H54 (cell line): ENCODE results near the gene CNRIP1.
"Not testable (repeated sequence)": the region's sequence is repeated elsewhere in the genome, so short reads cannot be mapped to it uniquely, and the experiment has no call there.

Experiments used
- DNase-seq: peaks from one replicate; pipeline ENCODE4 v3.0.0; 2011; ENCODE audit warnings: low spot score, mixed read lengths; ENCODE audit not compliant: insufficient read length
- FAIRE-seq: peaks from 3 replicates; lab custom pipeline; 2011; peaks lifted over from hg19 to GRCh38; lab: Jason Lieb, UNC
- POLR2A ChIP-seq: IDR thresholded peaks from 2 replicates; pipeline ENCODE4 v1.6.1; 2011; ENCODE audit warnings: low read depth, mild to moderate bottlenecking, low read length

The CNRIP1 gene

DNA sequence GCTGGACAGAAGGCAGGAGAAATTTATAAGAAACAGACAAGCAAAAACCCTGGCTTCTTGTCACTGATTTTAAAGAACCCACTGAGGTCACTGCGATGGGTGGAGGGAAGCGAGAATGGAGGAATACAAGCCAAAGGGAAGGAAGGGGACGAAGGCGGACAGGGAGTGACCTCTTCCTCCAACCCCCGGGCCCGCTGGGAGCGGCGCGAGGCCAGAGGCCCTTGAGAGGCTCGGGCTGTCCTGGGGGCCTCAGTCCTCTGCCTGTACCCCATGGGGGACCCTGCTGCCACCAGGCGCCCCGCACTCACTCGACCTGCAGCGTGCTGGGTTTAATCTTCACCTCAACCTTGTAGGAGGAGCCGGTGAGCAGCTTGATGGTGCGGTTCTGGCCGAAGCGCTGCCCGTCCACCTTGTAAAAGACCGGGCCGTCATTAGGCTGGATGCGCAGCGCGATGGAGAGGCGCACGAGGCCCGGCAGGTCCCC lies 793 bp downstream of the CNRIP1 start:
- no peak for FAIRE-seq
- TF ChIP-seq POLR2A: no peak
- DNase-seq: no peak

DNA sequence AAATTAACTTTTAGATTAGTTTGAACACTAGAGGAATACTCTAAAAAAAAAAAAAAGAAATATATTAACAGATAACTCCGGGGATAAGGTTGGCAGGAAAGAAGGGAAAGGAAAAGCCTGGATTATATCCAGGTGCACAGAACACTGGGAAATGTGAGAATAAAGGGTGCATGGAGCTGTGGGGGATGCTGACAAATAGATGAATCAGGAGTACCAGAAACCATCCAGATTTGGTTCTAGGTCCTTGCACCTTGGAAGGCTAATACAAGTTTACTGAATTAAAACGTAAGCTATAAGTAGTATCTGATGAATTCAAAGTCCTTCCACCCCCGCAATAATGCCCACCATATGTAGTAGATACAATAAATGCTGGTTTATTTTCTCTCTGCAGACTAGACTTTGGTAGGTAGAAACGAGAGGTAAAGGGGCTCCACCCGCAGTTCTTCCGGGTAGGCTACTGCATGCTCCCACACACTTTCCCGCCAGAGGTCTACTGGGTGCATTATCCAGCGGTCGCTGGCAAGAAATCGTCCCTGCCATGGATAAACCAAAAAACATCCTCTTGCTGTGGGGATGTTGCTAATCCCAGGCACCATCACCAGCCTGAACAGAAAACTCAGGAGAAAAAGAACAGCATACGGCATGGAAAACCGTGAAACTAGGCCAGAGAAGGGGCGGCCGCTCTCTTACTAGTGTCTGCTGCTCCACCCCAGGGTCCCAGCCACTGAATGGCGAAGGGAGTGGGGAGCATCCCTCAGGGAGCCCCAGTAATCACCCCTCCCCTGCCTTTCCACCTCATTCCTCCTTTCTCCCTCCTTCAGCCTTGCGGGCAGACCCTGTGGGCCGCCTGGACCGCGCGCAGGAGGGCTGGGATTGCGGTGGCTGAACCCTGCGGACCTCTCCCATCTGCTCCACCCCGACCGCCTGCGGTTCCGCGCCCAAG lies 1.5 kb downstream of the CNRIP1 start:
- TF ChIP-seq POLR2A: no peak
- FAIRE-seq: peak; percentile 38
- no peak for DNase-seq

DNA sequence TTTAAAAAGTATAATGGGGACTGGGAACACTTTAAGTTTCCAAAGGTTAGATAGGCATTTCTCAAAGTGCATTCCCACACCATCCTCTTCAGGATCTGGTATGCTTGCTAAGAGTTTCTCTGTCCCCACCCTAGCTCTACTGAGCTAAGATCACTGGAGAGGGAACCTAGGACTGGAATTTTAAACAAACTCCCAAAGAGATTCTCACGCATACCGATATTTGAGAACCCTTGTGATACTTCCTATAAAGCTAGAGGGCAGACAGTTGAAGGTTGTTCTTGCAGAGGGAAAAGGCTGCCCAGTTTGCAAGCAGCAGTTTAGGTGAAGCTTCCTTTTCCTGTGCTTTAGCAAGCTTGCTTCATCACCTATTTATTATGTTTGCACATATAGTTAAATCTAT lies 3.6 kb downstream of the CNRIP1 start:
- TF ChIP-seq POLR2A: no peak
- DNase-seq (no peak), FAIRE-seq (no peak)

DNA sequence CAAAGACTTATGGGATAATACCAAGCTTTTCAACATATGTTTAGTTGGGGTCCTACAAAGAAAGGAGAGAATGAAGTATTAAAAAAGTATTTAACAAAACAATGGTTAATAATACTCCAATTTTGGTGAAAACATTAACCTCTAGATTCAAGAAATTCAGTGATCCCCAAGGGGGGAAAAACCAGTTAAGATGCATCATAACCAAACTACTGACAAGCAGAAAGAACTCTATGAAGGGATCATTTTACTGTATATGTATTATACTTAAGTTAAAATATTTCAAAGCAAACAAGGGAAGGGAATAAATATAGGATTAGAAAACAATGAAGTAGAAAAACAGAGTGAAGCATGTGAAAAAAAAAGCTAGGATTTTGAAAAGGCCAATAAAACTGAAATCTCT lies 8.7 kb downstream of the CNRIP1 start:
- TF ChIP-seq POLR2A: no peak
- FAIRE-seq: no peak
- no peak for DNase-seq

DNA sequence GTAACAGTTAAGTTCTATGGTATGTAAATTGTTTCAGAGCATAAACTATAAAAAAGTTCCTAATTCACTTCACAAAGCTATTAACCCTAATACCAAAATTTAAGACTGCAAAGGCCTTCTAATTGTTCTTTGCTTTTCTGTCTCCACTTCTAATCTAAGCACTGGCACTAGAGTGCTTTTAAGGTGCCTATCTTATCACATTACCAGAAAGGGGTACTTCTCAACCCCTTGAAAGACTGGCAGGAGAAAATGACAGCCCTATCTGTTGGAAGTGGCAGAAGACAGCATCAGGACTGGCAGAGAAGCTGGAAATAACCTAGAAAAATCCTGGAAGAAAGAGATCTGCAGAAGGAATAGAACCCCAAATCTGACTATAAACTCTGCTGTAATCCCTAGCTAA lies 10.3 kb downstream of the CNRIP1 start:
- DNase-seq: no peak
- TF ChIP-seq POLR2A: no peak
- no peak for FAIRE-seq

DNA sequence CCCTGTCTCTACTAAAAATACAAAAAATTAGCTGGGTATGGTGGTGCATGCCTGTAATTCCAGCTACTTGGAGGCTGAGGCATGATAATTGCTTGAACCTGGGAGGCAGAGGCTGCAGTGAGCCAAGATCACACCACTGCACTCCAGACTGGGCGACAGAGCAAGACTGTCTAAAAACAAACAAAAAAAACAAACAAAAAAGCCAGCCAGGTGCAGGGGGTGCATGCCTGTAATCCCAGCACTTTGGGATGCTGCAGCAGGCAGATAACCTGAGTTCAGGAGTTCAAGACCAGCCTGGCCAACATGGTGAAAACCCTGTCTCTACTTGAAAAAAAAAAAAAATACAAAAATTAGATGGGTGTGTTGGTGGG lies 15.9 kb downstream of the CNRIP1 start:
- FAIRE-seq, DNase-seq: not testable (repeated sequence)

DNA sequence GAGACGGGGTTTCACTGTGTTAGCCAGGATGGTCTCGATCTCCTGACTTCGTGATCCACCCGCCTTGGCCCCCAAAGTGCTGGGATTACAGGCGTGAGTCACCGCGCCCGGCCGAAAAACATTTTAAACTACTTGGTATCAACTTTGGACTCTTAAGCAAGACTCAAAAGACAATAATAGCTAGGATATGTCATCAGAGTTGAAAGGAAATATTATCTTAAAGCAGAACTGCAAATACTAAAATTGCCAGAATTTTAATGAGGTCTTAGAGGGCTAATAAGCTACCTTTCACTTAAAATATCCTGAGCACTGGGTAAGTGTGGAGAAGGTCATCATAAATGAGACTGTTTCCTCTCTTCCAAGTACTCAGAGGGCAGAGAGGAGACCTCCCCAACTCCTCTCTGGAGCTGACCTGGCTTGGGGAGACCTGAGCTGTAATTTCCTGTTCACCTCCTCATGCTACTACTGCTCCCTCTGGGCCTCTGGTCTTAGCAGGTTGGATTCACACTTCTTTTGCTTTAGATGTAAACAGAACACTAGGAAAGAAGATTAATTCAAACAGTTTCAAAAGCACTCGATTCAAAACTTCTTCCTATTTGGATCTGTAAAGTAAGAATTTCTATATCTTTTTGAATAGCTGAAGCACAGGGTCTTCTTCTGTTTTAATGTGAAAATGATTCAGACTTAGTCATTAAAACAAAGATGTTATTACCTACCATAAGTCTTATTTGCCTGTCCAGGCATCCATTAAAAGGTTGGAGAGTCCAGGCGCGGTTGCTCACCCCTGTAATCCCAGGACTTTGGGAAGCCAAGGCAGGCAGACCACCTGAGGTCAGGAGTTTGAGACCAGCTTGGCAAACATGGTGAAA lies 16.5 kb downstream of the CNRIP1 start:
- TF ChIP-seq POLR2A: no peak
- no peak for FAIRE-seq

DNA sequence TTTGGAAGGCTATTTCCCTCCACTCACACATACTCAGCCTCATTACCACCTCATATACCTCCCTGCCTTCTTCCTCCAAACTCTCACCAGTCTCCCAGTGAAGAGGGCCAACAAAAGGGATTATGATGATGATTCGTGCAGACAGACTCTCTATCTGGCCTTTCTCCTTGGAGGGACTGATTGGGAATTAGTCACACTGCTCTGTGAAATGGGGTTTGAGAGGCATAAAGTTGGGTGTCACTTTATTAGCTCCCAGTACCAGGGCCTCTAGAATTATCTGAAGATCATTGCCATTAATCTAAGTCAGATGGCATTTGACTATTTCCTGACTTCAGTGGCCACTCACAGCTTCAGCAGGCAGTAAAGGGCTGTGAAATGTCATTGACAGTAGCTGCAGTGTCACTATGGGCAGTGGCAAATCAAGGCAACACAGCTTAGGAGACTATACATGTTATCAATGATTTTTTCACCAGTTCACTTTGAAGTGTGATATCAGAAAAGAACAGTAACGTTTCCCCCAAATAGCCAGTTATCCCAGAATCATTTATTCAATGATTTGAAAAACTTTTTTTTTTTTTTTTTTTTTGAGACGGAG lies 17.4 kb downstream of the CNRIP1 start:
- DNase-seq (peak; percentile 28), FAIRE-seq (peak; percentile 73)
- no peak for TF ChIP-seq POLR2A

More for the DNA sequence above, 16.5 kb downstream of the CNRIP1 start:
- no peak for DNase-seq

DNA sequence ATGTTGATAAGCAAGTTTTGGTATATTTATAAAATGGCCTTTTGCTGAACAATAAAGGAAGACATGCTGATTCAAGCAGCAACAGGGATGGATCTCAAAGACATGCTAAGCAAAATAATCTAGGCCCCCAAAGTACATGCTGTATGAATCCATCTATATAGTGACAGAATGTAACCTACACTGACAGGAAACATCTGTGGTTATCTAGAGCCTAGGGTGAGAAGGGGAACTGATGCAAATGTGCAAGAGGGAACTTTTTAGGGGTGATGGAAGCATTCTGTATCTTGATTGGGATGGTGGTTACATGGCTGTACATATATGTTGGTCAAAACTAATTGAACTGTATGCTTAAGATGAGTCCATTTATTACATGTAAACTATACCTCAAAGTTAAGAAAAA lies 24.2 kb downstream of the CNRIP1 start:
- no peak for DNase-seq
- no peak for FAIRE-seq
- TF ChIP-seq POLR2A: no peak

DNA sequence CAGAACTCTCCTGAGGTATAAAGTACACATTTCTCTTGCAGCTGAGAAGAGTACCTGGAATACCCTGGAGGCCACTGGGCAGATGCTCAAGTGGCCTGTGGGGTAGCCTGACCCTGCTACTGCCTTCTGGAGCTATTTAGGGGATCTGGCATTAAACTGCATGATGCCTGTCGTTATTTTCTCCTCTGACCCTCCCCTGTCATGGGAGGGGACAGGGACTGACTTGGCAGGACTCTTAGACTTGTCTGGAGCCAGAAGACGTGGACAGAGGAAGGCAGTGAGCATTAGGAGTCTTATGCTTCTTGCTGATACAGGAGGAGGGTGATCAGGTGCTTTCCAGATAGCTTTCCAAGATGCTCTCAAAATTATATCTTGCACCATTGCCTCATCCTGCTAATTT lies 24.8 kb downstream of the CNRIP1 start:
- no peak for TF ChIP-seq POLR2A
- FAIRE-seq (no peak), DNase-seq (no peak)

DNA sequence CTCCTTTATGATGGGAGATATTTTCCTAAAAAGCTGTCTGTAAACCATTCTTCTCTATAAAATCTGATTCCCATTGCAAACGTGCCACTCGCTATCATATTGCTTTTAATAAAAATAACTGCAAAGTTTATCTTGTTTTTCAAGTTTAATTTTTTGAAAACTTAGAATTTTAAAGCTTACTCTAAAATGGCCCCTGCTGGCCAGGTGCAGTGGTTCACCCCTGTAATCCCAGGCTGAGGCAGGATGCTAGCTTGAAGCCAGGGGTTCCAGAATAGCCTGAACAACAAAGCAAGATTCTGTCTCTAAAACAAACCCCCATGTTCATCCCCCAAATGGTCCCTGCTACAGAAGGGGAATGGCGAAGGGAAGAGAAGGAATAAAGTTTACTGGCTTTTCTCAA lies 25.6 kb downstream of the CNRIP1 start:
- TF ChIP-seq POLR2A: no peak
- FAIRE-seq (no peak), DNase-seq (no peak)

DNA sequence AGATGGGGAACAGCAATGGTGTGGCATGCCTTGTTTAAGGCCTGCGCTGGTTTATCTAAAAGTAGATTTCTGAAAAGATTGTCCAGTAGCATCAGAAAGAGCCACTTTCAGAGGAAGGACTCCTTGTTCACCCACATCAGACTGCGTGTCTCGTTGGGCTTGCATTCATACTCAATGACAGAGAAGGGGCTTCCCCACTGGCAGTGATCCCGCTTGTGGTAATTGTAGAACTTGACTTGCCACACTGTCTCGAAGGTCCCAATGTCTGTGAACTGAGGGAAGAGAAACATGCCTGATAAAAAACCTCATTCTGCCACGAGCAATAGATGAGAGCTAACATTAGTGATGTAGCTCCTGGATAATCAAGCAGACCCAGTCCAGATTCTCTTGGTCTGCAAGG lies 26.0 kb downstream of the CNRIP1 start:
- no peak for TF ChIP-seq POLR2A
- DNase-seq (no peak), FAIRE-seq (no peak)

DNA sequence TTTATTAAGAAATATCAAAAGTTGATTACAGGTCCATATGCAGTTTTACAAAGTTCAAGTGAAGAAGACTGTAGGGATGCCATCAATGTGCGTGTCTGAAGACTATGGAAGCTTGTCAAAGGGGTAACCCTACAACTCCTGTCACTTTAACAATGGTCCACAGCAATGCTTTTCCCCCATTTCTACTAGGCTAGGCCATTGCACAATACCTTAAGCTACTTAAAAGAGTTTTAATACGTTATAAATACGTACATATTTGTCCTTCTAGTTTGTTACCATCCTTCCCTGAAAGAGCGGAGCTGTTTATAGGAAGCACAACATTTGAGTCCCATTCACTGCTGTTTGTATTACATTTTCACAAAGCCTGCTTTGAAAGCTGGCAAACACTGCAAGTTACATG lies 26.7 kb downstream of the CNRIP1 start:
- no peak for DNase-seq
- FAIRE-seq: no peak
- TF ChIP-seq POLR2A: no peak
